Prostate gland (tissue), 2 donors: ENCODE data around the gene CREM.

Experiments
- POLR2A ChIP-seq: fragments of 450-650 bp; IDR thresholded peaks from one replicate; pipeline ENCODE4 v1.6.1; 2016; ENCODE audit warnings: antibody characterized with exemption, mild to moderate bottlenecking
- TF ChIP-seq, protein P1 (sequence below), 4 experiments: fragments of 200-600 bp in 2 of 4; fragments of 450-650 bp in 2 of 4; sonication (generic) in 2 of 4; IDR thresholded peaks; 1 replicate in 3 of 4; 2 replicates in 1 of 4; pipeline ENCODE4 v1.5.1; 2016 to 2019; ENCODE audit warnings: antibody characterized with exemption in 4 of 4, mild to moderate bottlenecking in 2 of 4, moderate library complexity in 2 of 4

GRCh38 chr10:35089611-35090161 lies 37.0 kb upstream of the CREM start:
- TF ChIP-seq, protein P1, sequence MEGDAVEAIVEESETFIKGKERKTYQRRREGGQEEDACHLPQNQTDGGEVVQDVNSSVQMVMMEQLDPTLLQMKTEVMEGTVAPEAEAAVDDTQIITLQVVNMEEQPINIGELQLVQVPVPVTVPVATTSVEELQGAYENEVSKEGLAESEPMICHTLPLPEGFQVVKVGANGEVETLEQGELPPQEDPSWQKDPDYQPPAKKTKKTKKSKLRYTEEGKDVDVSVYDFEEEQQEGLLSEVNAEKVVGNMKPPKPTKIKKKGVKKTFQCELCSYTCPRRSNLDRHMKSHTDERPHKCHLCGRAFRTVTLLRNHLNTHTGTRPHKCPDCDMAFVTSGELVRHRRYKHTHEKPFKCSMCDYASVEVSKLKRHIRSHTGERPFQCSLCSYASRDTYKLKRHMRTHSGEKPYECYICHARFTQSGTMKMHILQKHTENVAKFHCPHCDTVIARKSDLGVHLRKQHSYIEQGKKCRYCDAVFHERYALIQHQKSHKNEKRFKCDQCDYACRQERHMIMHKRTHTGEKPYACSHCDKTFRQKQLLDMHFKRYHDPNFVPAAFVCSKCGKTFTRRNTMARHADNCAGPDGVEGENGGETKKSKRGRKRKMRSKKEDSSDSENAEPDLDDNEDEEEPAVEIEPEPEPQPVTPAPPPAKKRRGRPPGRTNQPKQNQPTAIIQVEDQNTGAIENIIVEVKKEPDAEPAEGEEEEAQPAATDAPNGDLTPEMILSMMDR (IDR thresholded peaks at IDR 0.05): no peak
- TF ChIP-seq POLR2A: no peak
